Dendritic cell treated with granulocyte-macrophage colony-stimulating factor and Interleukin-4, amounts not matched to agents 40 ng/mL and 50 ng/mL, for 4 days (primary cell): Measurements from ENCODE around the gene ACAD9.
"Not testable (repeated sequence)": the region's sequence is repeated elsewhere in the genome, so short reads cannot be mapped to it uniquely, and the experiment has no call there.

ENCODE experiments used
- H3K27ac Mint-ChIP-seq: one replicate; pipeline ENCODE4 v1.8.0; 2022; ENCODE audit warnings: mild to moderate bottlenecking, mixed read lengths
- H3K27me3 Mint-ChIP-seq: one replicate; pipeline ENCODE4 v1.8.0; 2022; ENCODE audit warnings: mild to moderate bottlenecking, mixed read lengths
- H3K36me3 Mint-ChIP-seq: one replicate; pipeline ENCODE4 v1.8.0; 2022; ENCODE audit warnings: low read depth, mixed read lengths
- H3K4me1 Mint-ChIP-seq: one replicate; pipeline ENCODE4 v1.8.0; 2022; ENCODE audit warnings: low read depth, mixed read lengths
- H3K4me3 Mint-ChIP-seq: one replicate; pipeline ENCODE4 v1.8.0; 2022; ENCODE audit warnings: mild to moderate bottlenecking, moderate library complexity, mixed read lengths
- H3K9me3 Mint-ChIP-seq: one replicate; pipeline ENCODE4 v1.8.0; 2022; ENCODE audit warnings: mixed read lengths
- intact Hi-C: fragments of 100-400 bp; cut with micrococcal nuclease; formaldehyde crosslinking; loops from one replicate; pipeline ENCODE4 v1.15.0; 2022

The ACAD9 gene

GRCh38 chr3:128849911-128850455 lies 29.4 kb upstream of the ACAD9 start:
- Mint-ChIP-seq H3K36me3 (peaks cover 21% of the 10 kb centered on the region), H3K27me3 (no peaks in the 10 kb centered on the region), H3K4me3 (no peak overlapping the region), H3K9me3 (peaks cover 18% of the 10 kb centered on the region), H3K4me1 (peaks cover 73% of the 10 kb centered on the region), H3K27ac (no peak overlapping the region)
- intact Hi-C loops = no loop called here

GRCh38 chr3:128850544-128850943 lies 28.9 kb upstream of the ACAD9 start:
- Mint-ChIP-seq H3K36me3 (peaks cover 24% of the 10 kb centered on the region), H3K4me3 (no peak overlapping the region), H3K27me3 (no peaks in the 10 kb centered on the region), H3K4me1 (peaks cover 73% of the 10 kb centered on the region), H3K9me3 (peaks cover 24% of the 10 kb centered on the region), H3K27ac (no peak overlapping the region)
- intact Hi-C loops = no loop called here

- Mint-ChIP-seq H3K27me3 (no peaks in the 10 kb centered on the region), H3K36me3 (peaks cover 24% of the 10 kb centered on the region), H3K4me3 (no peak overlapping the region), H3K9me3 (peaks cover 34% of the 10 kb centered on the region), H3K27ac (no peak overlapping the region), H3K4me1 (peaks cover 75% of the 10 kb centered on the region)
- intact Hi-C loops = no loop called here
Measured at GRCh38 chr3:128851601-128852000, 27.8 kb upstream of the ACAD9 start.

GRCh38 chr3:128853826-128854225 lies 25.6 kb upstream of the ACAD9 start:
- Mint-ChIP-seq H3K36me3 (peaks cover 46% of the 10 kb centered on the region), H3K9me3 (peaks cover 56% of the 10 kb centered on the region), H3K4me1 (peaks cover 60% of the 10 kb centered on the region), H3K27ac (peak overlapping the region; percentile 77), H3K27me3 (no peaks in the 10 kb centered on the region), H3K4me3 (no peak overlapping the region)
- intact Hi-C loops = no loop called here

- H3K4me3 Mint-ChIP-seq = no peak overlapping the region
- H3K27ac Mint-ChIP-seq = peak overlapping the region; percentile 77
- peaks cover 53% of the 10 kb centered on the region for H3K4me1 Mint-ChIP-seq
- H3K36me3 Mint-ChIP-seq = peaks cover 52% of the 10 kb centered on the region
- intact Hi-C loops = no loop called here
- peaks cover 63% of the 10 kb centered on the region for H3K9me3 Mint-ChIP-seq
- H3K27me3 Mint-ChIP-seq = no peaks in the 10 kb centered on the region
Measured at GRCh38 chr3:128854475-128854874, 24.9 kb upstream of the ACAD9 start.

GRCh38 chr3:128855569-128855968 lies 23.9 kb upstream of the ACAD9 start:
- intact Hi-C loops = no loop called here
- no peak overlapping the region for H3K27ac Mint-ChIP-seq
- no peak overlapping the region for H3K4me3 Mint-ChIP-seq
- peaks cover 42% of the 10 kb centered on the region for H3K4me1 Mint-ChIP-seq
- peaks cover 63% of the 10 kb centered on the region for H3K36me3 Mint-ChIP-seq
- no peaks in the 10 kb centered on the region for H3K27me3 Mint-ChIP-seq
- peaks cover 74% of the 10 kb centered on the region for H3K9me3 Mint-ChIP-seq

- no peak overlapping the region for H3K4me3 Mint-ChIP-seq
- peaks cover 88% of the 10 kb centered on the region for H3K9me3 Mint-ChIP-seq
- no peak overlapping the region for H3K27ac Mint-ChIP-seq
- peaks cover 39% of the 10 kb centered on the region for H3K4me1 Mint-ChIP-seq
- no peaks in the 10 kb centered on the region for H3K27me3 Mint-ChIP-seq
- intact Hi-C loops = no loop called here
- H3K36me3 Mint-ChIP-seq = peaks cover 71% of the 10 kb centered on the region
Measured at GRCh38 chr3:128858167-128858566, 21.3 kb upstream of the ACAD9 start.

- Mint-ChIP-seq H3K9me3 (peaks cover 74% of the 10 kb centered on the region), H3K27ac (no peak overlapping the region), H3K4me3 (no peak overlapping the region), H3K36me3 (peaks cover 57% of the 10 kb centered on the region), H3K27me3 (no peaks in the 10 kb centered on the region), H3K4me1 (peaks cover 34% of the 10 kb centered on the region)
- intact Hi-C loops = no loop called here
Measured at GRCh38 chr3:128859630-128860029, 19.8 kb upstream of the ACAD9 start.

- Mint-ChIP-seq H3K36me3 (peaks cover 50% of the 10 kb centered on the region), H3K27ac (no peak overlapping the region), H3K4me3 (no peak overlapping the region), H3K4me1 (peaks cover 31% of the 10 kb centered on the region), H3K27me3 (no peaks in the 10 kb centered on the region), H3K9me3 (peaks cover 55% of the 10 kb centered on the region)
- intact Hi-C loops = no loop called here
Measured at GRCh38 chr3:128861491-128861890, 17.9 kb upstream of the ACAD9 start.

GRCh38 chr3:128863560-128863959 lies 15.9 kb upstream of the ACAD9 start:
- peaks cover 32% of the 10 kb centered on the region for H3K4me1 Mint-ChIP-seq
- H3K27ac Mint-ChIP-seq = no peak overlapping the region
- H3K4me3 Mint-ChIP-seq = no peak overlapping the region
- intact Hi-C loops = no loop called here
- H3K9me3 Mint-ChIP-seq = peaks cover 35% of the 10 kb centered on the region
- peaks cover 31% of the 10 kb centered on the region for H3K36me3 Mint-ChIP-seq
- no peaks in the 10 kb centered on the region for H3K27me3 Mint-ChIP-seq

- peak overlapping the region; percentile 61 for H3K4me3 Mint-ChIP-seq
- H3K27me3 Mint-ChIP-seq = no peaks in the 10 kb centered on the region
- H3K27ac Mint-ChIP-seq = peak overlapping the region; percentile 88
- peaks cover 26% of the 10 kb centered on the region for H3K9me3 Mint-ChIP-seq
- peaks cover 32% of the 10 kb centered on the region for H3K4me1 Mint-ChIP-seq
- intact Hi-C loops = no loop called here
- peaks cover 23% of the 10 kb centered on the region for H3K36me3 Mint-ChIP-seq
Measured at GRCh38 chr3:128864351-128864811, 15.0 kb upstream of the ACAD9 start.

GRCh38 chr3:128864849-128865804 lies 14.3 kb upstream of the ACAD9 start:
- intact Hi-C loops = not testable (repeated sequence)

GRCh38 chr3:128867200-128868125 lies 12.0 kb upstream of the ACAD9 start:
- Mint-ChIP-seq H3K27me3 (no peaks in the 10 kb centered on the region), H3K4me1 (peaks cover 32% of the 10 kb centered on the region), H3K36me3 (no peaks in the 10 kb centered on the region), H3K9me3 (no peaks in the 10 kb centered on the region), H3K4me3 (no peak overlapping the region), H3K27ac (no peak overlapping the region)
- intact Hi-C loops = no loop called here

More at GRCh38 chr3:128864849-128865804, 14.3 kb upstream of the ACAD9 start:
- Mint-ChIP-seq H3K27ac (peak overlapping the region; percentile 88), H3K9me3 (peaks cover 19% of the 10 kb centered on the region), H3K4me1 (peaks cover 32% of the 10 kb centered on the region), H3K36me3 (peaks cover 15% of the 10 kb centered on the region), H3K4me3 (peak overlapping the region; percentile 18)
- not testable (repeated sequence) for H3K27me3 Mint-ChIP-seq
